H1 (cell line): ENCODE measurements around the gene TSC2. TPM values are rescaled to one million over a fixed set of nuclear protein-coding genes. Genes with fewer than 3 reads are reported as not detected.

Experiments
- CTCF ChIA-PET: fragments of 300-600 bp; sonication (Branson Sonifier 250); formaldehyde crosslinking; loops from one replicate; lab custom pipeline; 2021; ENCODE audit not compliant: partially characterized antibody; lab: Charles Lee
- POLR2A ChIA-PET: fragments of 300-600 bp; sonication (Branson Sonifier 250); formaldehyde crosslinking; loops from one replicate; lab custom pipeline; 2021; ENCODE audit warnings: inconsistent platforms; ENCODE audit not compliant: partially characterized antibody; lab: Charles Lee
- DNase-seq, 2 experiments: peaks; one replicate each; pipeline versions ENCODE4 v3.0.0 to v3.0.0-alpha.2; 2010 to 2022; ENCODE audit warnings: low spot score in 2 of 2, low read depth in 1 of 2, mixed read lengths in 1 of 2
- FAIRE-seq: peaks from 2 replicates; lab custom pipeline; 2011; peaks lifted over from hg19 to GRCh38; lab: Jason Lieb, UNC
- H2AFZ ChIP-seq: 2 replicates; pipeline ENCODE4 v1.8.1; 2012; ENCODE audit warnings: low read length, inconsistent platforms
- H2AK5ac ChIP-seq: 2 replicates; pipeline ENCODE4 v1.6.1; 2013; ENCODE audit warnings: low read depth, low read length
- H2BK120ac ChIP-seq: replicated peaks from 2 replicates; pipeline ENCODE3; 2013; ENCODE audit warnings: low read depth, low read length, inconsistent platforms
- H2BK12ac ChIP-seq: 2 replicates; pipeline ENCODE4 v1.6.1; 2013; ENCODE audit warnings: low read depth, low read length
- H2BK15ac ChIP-seq: 2 replicates; pipeline ENCODE4 v1.6.1; 2013; ENCODE audit warnings: low read length
- H2BK20ac ChIP-seq: 2 replicates; pipeline ENCODE4 v1.6.1; 2013; ENCODE audit warnings: low read length
- H2BK5ac ChIP-seq: 2 replicates; pipeline ENCODE4 v1.6.1; 2013; ENCODE audit warnings: low read depth, low read length
- H3K14ac ChIP-seq: 2 replicates; pipeline ENCODE4 v1.6.1; 2013; ENCODE audit warnings: inconsistent platforms; ENCODE audit not compliant: insufficient read length
- H3K18ac ChIP-seq: 2 replicates; pipeline ENCODE4 v1.6.1; 2013; ENCODE audit warnings: low read length; ENCODE audit errors: extremely low read depth
- H3K23ac ChIP-seq: 2 replicates; pipeline ENCODE4 v1.6.1; 2013; ENCODE audit warnings: inconsistent platforms; ENCODE audit not compliant: insufficient read length
- H3K23me2 ChIP-seq: 2 replicates; pipeline ENCODE4 v1.6.1; 2013; ENCODE audit warnings: low read depth, low read length
- H3K27ac ChIP-seq: 2 replicates; pipeline ENCODE4 v1.6.1; 2011; ENCODE audit warnings: low read depth, low read length, inconsistent platforms
- H3K27me3 ChIP-seq, 4 experiments: replicated peaks in 1 of 4; 1 replicate in 1 of 4; 2 replicates in 3 of 4; pipeline versions ENCODE4 v1.6.1 to v1.8.1; 2011 to 2013; ENCODE audit warnings: low read length in 3 of 4, mild to moderate bottlenecking in 3 of 4, inconsistent platforms in 2 of 4, mixed read lengths in 2 of 4, moderate library complexity in 1 of 4; ENCODE audit not compliant: control insufficient read depth in 3 of 4, insufficient read depth in 3 of 4; ENCODE audit errors: extremely low read depth in 1 of 4
- H3K36me3 ChIP-seq, 4 experiments: 2 replicates each; pipeline versions ENCODE4 v1.6.1 to v1.8.1; 2011 to 2013; ENCODE audit warnings: mild to moderate bottlenecking in 4 of 4, low read length in 3 of 4, moderate library complexity in 2 of 4, control low read depth in 1 of 4, inconsistent platforms in 1 of 4; ENCODE audit not compliant: insufficient read depth in 4 of 4, control insufficient read depth in 2 of 4
- H3K4ac ChIP-seq: replicated peaks from 2 replicates; pipeline ENCODE3; 2013; ENCODE audit warnings: low read length, low read depth, mixed read lengths, inconsistent platforms; ENCODE audit not compliant: insufficient read length
- H3K4me1 ChIP-seq, 4 experiments: replicated peaks in 1 of 4; 1 replicate in 1 of 4; 2 replicates in 3 of 4; pipeline versions ENCODE4 v1.6.1 to v1.8.1; 2011 to 2013; ENCODE audit warnings: low read length in 3 of 4, inconsistent platforms in 2 of 4, mixed read lengths in 1 of 4; ENCODE audit not compliant: insufficient read depth in 4 of 4, control insufficient read depth in 3 of 4
- H3K4me2 ChIP-seq, 2 experiments: 2 replicates each; pipeline versions ENCODE4 v1.6.1 to v1.8.1; 2011 to 2013; ENCODE audit warnings: low read depth in 2 of 2, low read length in 2 of 2, control low read depth in 1 of 2, inconsistent platforms in 1 of 2, mild to moderate bottlenecking in 1 of 2; ENCODE audit not compliant: insufficient read depth in 1 of 2
- H3K4me3 ChIP-seq, 4 experiments: fragments of 200-600, 300-600 bp in 1 of 4; sonication (generic), shearing (Covaris generic), sonication (Bioruptor Twin) in 1 of 4; 2 replicates each; pipeline versions ENCODE4 v1.5.1 to v1.8.1; 2011 to 2016; ENCODE audit warnings: low read length in 4 of 4, low read depth in 3 of 4, control low read depth in 2 of 4, inconsistent platforms in 2 of 4, mild to moderate bottlenecking in 2 of 4, mixed read lengths in 1 of 4, moderate library complexity in 1 of 4; ENCODE audit not compliant: insufficient read depth in 2 of 4; ENCODE audit errors: extremely low read depth in 1 of 4
- H3K56ac ChIP-seq: replicated peaks from 2 replicates; pipeline ENCODE3; 2013; ENCODE audit warnings: low read depth, mild to moderate bottlenecking, mixed read lengths, low read length, inconsistent platforms; ENCODE audit not compliant: insufficient read length
- H3K79me1 ChIP-seq: 2 replicates; pipeline ENCODE4 v1.6.1; 2013; ENCODE audit warnings: low read depth, low read length, control low read depth
- H3K79me2 ChIP-seq, 2 experiments: 2 replicates each; pipeline versions ENCODE4 v1.6.1 to v1.8.1; 2012 to 2013; ENCODE audit warnings: low read length in 2 of 2, mild to moderate bottlenecking in 2 of 2, inconsistent platforms in 1 of 2; ENCODE audit not compliant: insufficient read depth in 2 of 2, control insufficient read depth in 1 of 2
- H3K9ac ChIP-seq, 4 experiments: replicated peaks in 1 of 4; 1 replicate in 1 of 4; 2 replicates in 3 of 4; pipeline versions ENCODE4 v1.6.1 to v1.8.1; 2011 to 2013; ENCODE audit warnings: low read depth in 3 of 4, low read length in 3 of 4, control low read depth in 2 of 4, mild to moderate bottlenecking in 2 of 4, moderate library complexity in 2 of 4, inconsistent platforms in 1 of 4; ENCODE audit errors: extremely low read depth in 1 of 4
- H3K9me3 ChIP-seq, 2 experiments: 2 replicates each; pipeline versions ENCODE4 v1.6.1 to v1.8.1; 2012 to 2013; ENCODE audit warnings: mild to moderate bottlenecking in 2 of 2, moderate library complexity in 2 of 2, control low read depth in 1 of 2, inconsistent platforms in 1 of 2, low read depth in 1 of 2, low read length in 1 of 2, mixed read lengths in 1 of 2; ENCODE audit not compliant: insufficient read depth in 2 of 2
- H4K20me1 ChIP-seq, 2 experiments: replicated peaks in 1 of 2; 2 replicates each; pipeline versions ENCODE3 to v1.8.1; 2011 to 2013; ENCODE audit warnings: inconsistent platforms in 2 of 2, low read length in 2 of 2, mild to moderate bottlenecking in 1 of 2; ENCODE audit not compliant: insufficient read depth in 2 of 2, control insufficient read depth in 1 of 2
- H4K5ac ChIP-seq: 2 replicates; pipeline ENCODE4 v1.6.1; 2013; ENCODE audit warnings: low read length, low read depth, mixed read lengths, inconsistent platforms; ENCODE audit not compliant: insufficient read length
- H4K8ac ChIP-seq: 2 replicates; pipeline ENCODE4 v1.8.0; 2013; ENCODE audit warnings: mild to moderate bottlenecking, moderate library complexity, low read length, inconsistent platforms; ENCODE audit not compliant: insufficient read depth; ENCODE audit errors: extremely low read depth
- H4K91ac ChIP-seq: replicated peaks from 2 replicates; pipeline ENCODE3; 2013; ENCODE audit warnings: low read length, mixed read lengths, inconsistent platforms; ENCODE audit not compliant: insufficient read length
- CREB1 ChIP-seq: IDR thresholded peaks from 2 replicates; pipeline ENCODE4 v1.6.1; 2012; ENCODE audit warnings: inconsistent platforms
- FOSL1 ChIP-seq: IDR thresholded peaks from 2 replicates; pipeline ENCODE4 v1.6.1; 2011; ENCODE audit warnings: mild to moderate bottlenecking, low read depth, low read length, moderate library complexity; ENCODE audit not compliant: insufficient read depth
- RBBP5 ChIP-seq: IDR thresholded peaks from 2 replicates; pipeline ENCODE4 v1.7.1; 2012; ENCODE audit warnings: low read depth, mild to moderate bottlenecking, inconsistent platforms, low read length, moderate library complexity, borderline replicate concordance
- RXRA ChIP-seq: IDR thresholded peaks from 2 replicates; pipeline ENCODE4 v1.6.1; 2011; ENCODE audit warnings: low read depth, mild to moderate bottlenecking, low read length, moderate library complexity; ENCODE audit not compliant: insufficient read depth
- SP1 ChIP-seq: IDR thresholded peaks from 2 replicates; pipeline ENCODE4 v1.6.1; 2011; ENCODE audit warnings: low read depth, low read length
- SUZ12 ChIP-seq: fragments of 200-600 bp; sonication (generic); IDR thresholded peaks from 2 replicates; pipeline ENCODE4 v1.6.1; 2012; ENCODE audit warnings: mild to moderate bottlenecking, inconsistent platforms, low read length, moderate library complexity, mixed read lengths
- TBP ChIP-seq: IDR thresholded peaks from 2 replicates; pipeline ENCODE4 v1.6.1; 2011; ENCODE audit warnings: low read depth, low read length, improper control_type of control experiment
- WGBS, 2 experiments: shearing (Covaris generic) in 1 of 2; methylation state at CpG; one replicate each; pipeline versions ENCODE4 v1.1.6 to v1.1.7; 2013 to 2015; ENCODE audit warnings: low lambda C conversion rate in 2 of 2, mixed read lengths in 2 of 2, inconsistent platforms in 1 of 2, low coverage in 1 of 2, missing lambda C conversion rate in 1 of 2; ENCODE audit not compliant: insufficient replicate concordance in 2 of 2, insufficient coverage in 1 of 2, insufficient read length in 1 of 2; ENCODE audit errors: extremely low coverage in 1 of 2, missing lambda C conversion rate in 1 of 2; 5-methylcytosine and 5-hydroxymethylcytosine counted together
- polyA plus RNA-seq, 7 experiments: library from polyadenylated mRNA; depleted of rRNA in 3 of 7; stranded (reverse) in 5 of 7; unstranded in 2 of 7; fragments of >200 nt in 5 of 7; fragments of 200-250 nt in 2 of 7; gene quantifications; 1 replicate in 5 of 7; 2 replicates in 1 of 7; 4 replicates in 1 of 7; pipeline versions ENCODE4 v1.2.1 to v1.2.3, GENCODE V29; 2011 to 2013; ENCODE audit warnings: missing spikeins in 2 of 7, mixed read lengths in 2 of 7
- total RNA-seq: library from RNA; stranded (reverse); fragmentation: NEBNext Ultra II Directional; extraction: Animal tissue kit (Norgen Biotek cat#: 25700); gene quantifications from 2 replicates; pipeline ENCODE4 v1.2.1, GENCODE V29; 2021
- TF ChIP-seq, protein P1 (sequence below): IDR thresholded peaks from 2 replicates; pipeline ENCODE4 v1.6.1; 2011; ENCODE audit warnings: low read length, improper control_type of control experiment

The TSC2 gene
- total and polyA plus RNA-seq, 2 of the 8 experiments (the other 6 are each of a cell fraction or from before 2014, with no cell fraction given) = 65.9 to 96.6 TPM

DNA sequence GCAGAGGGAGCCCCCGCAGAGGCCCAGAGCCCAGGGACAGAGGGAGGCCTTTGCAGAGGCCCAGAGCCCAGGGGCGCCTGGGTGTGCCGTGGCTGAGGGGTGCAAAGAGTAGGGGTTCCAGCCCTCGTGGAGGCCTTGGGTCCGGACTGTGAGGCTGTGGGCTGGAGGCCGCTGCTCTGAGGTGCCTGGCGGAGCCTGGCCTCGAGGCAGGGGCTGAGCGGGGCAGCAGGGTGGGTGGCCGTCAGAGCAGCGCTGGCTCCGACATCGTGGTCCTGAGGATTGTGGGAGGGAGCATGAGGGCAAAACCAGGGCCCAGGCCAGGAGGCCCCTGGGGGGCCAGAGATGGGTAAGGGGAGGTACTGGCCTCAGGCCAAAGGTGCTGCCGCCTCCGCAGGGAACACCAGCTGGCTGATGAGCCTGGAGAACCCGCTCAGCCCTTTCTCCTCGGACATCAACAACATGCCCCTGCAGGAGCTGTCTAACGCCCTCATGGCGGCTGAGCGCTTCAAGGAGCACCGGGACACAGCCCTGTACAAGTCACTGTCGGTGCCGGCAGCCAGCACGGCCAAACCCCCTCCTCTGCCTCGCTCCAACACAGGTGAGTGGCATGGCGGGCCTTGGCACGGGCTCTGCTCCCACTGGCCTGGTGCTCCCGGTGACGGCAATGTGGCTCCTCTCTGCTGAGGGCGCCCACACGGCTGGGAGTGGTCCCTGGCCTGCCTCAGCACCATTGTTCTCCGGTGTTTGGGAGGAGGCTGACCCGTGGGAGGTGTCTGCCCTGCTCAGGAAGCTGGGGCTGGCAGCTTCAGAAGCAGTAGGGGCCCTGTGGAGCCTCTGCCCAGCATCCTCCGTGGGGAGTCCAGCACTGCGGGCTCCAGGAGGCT is 33.7 kb downstream of the TSC2 start:
- TF ChIP-seq SP1 = no peak
- TF ChIP-seq RXRA = no peak
- TF ChIP-seq, protein P1, sequence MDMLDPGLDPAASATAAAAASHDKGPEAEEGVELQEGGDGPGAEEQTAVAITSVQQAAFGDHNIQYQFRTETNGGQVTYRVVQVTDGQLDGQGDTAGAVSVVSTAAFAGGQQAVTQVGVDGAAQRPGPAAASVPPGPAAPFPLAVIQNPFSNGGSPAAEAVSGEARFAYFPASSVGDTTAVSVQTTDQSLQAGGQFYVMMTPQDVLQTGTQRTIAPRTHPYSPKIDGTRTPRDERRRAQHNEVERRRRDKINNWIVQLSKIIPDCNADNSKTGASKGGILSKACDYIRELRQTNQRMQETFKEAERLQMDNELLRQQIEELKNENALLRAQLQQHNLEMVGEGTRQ = no peak
- no peak for TF ChIP-seq TBP
- TF ChIP-seq RBBP5 = no peak
- no peak for TF ChIP-seq CREB1
- no peak for TF ChIP-seq FOSL1
- no peak for TF ChIP-seq SUZ12
- Histone ChIP-seq H3K9me3 (no peaks in the 10 kb centered on the region), H3K79me1 (no peaks in the 10 kb centered on the region), H3K27me3 (no peaks in the 10 kb centered on the region), H2BK5ac (no peak overlapping the region), H2AK5ac (no peak overlapping the region), H4K91ac (no peak overlapping the region), H3K18ac (no peak overlapping the region), H4K5ac (no peak overlapping the region), H3K23me2 (no peaks in the 10 kb centered on the region), H2BK12ac (no peak overlapping the region), H3K4me3 (no peak overlapping the region), H3K79me2 (no peaks in the 10 kb centered on the region), H3K14ac (no peak overlapping the region), H2BK120ac (no peak overlapping the region), H3K23ac (no peak overlapping the region), H3K4me1 (no peaks in the 10 kb centered on the region), H3K56ac (no peak overlapping the region), H3K4ac (no peak overlapping the region), H3K9ac (no peak overlapping the region), H3K27ac (no peak overlapping the region), H2BK15ac (no peak overlapping the region), H4K8ac (no peak overlapping the region), H2BK20ac (no peak overlapping the region), H3K4me2 (no peak overlapping the region), H3K36me3 (peaks cover 0 to 28% (median 2%) of the 10 kb centered on the region in 4 experiments; a peak in 5 of 8 replicates), H4K20me1 (peaks cover 4 to 6% of the 10 kb centered on the region in 2 experiments), H2AFZ (no peak overlapping the region)
- DNase-seq (no peak), FAIRE-seq (no peak)
- ChIA-PET CTCF (interaction anchor here (0.9 to 4.1 kb wide), 7 partner anchors 10 to 75 kb away, joined by 5 to 25 read pairs (median 7); no protein-coding TSS in a partner anchor), POLR2A (interaction anchor here (0.6 to 8.8 kb wide), 4 partner anchors 9 to 129 kb away, joined by 3 to 50 read pairs (median 4); partner anchors contain the start of gene BRICD5)
- 90% methylated on average over 33 of the region's 35 CpGs; no CpG with 5 or more reads in 1 of the 2 experiments for WGBS, 2 experiments
